ENCODE data around the gene STH.
"Not testable (repeated sequence)": the region's sequence is repeated elsewhere in the genome, so short reads cannot be mapped to it uniquely, and the experiment has no call there.

Gene STH

GRCh38 chr17:45998987-45999899 lies at the start of gene STH:
Gene STH (plus strand): TSS chr17:45999250. CDS start chr17:45999280, 30 bp downstream.
- DNase-seq (ENCODE audit: low read depth): no peak

GRCh38 chr17:45949755-45950320 lies 49.2 kb upstream of the STH start:
- DNase-seq (ENCODE audit: low read depth): no peak

- no peak for DNase-seq (ENCODE audit: low read depth)
Measured at GRCh38 chr17:45950888-45951287, 48.2 kb upstream of the STH start.

- DNase-seq (ENCODE audit: low read depth): no peak
Measured at GRCh38 chr17:45951403-45951802, 47.6 kb upstream of the STH start.

- DNase-seq (ENCODE audit: low read depth): no peak
Measured at GRCh38 chr17:45951941-45952340, 47.1 kb upstream of the STH start.

- DNase-seq (ENCODE audit: low read depth): no peak
Measured at GRCh38 chr17:45952814-45953320, 46.2 kb upstream of the STH start.

GRCh38 chr17:45953561-45953960 lies 45.5 kb upstream of the STH start:
- no peak for DNase-seq (ENCODE audit: low read depth)

GRCh38 chr17:45954914-45955313 lies 44.1 kb upstream of the STH start:
- DNase-seq (ENCODE audit: low read depth): no peak

- no peak for DNase-seq (ENCODE audit: low read depth)
Measured at GRCh38 chr17:45955326-45955725, 43.7 kb upstream of the STH start.

GRCh38 chr17:45956090-45956489 lies 43.0 kb upstream of the STH start:
- no peak for DNase-seq (ENCODE audit: low read depth)

GRCh38 chr17:45956746-45957145 lies 42.3 kb upstream of the STH start:
- DNase-seq (ENCODE audit: low read depth): not testable (repeated sequence)

GRCh38 chr17:45958307-45958706 lies 40.7 kb upstream of the STH start:
- DNase-seq (ENCODE audit: low read depth): no peak

GRCh38 chr17:45958994-45959665 lies 39.9 kb upstream of the STH start:
- DNase-seq (ENCODE audit: low read depth): no peak

- DNase-seq (ENCODE audit: low read depth): no peak
Measured at GRCh38 chr17:45960311-45960710, 38.7 kb upstream of the STH start.

GRCh38 chr17:45961206-45961605 lies 37.8 kb upstream of the STH start:
- DNase-seq (ENCODE audit: low read depth): no peak

- DNase-seq (ENCODE audit: low read depth): no peak
Measured at GRCh38 chr17:45962221-45962972, 36.7 kb upstream of the STH start.

- DNase-seq (ENCODE audit: low read depth): no peak
Measured at GRCh38 chr17:45963283-45963682, 35.8 kb upstream of the STH start.

GRCh38 chr17:45963889-45964288 lies 35.2 kb upstream of the STH start:
- no peak for DNase-seq (ENCODE audit: low read depth)

- DNase-seq (ENCODE audit: low read depth): no peak
Measured at GRCh38 chr17:45964634-45965033, 34.4 kb upstream of the STH start.

- DNase-seq (ENCODE audit: low read depth): no peak
Measured at GRCh38 chr17:45965812-45966211, 33.2 kb upstream of the STH start.

GRCh38 chr17:45966606-45967280 lies 32.3 kb upstream of the STH start:
- DNase-seq (ENCODE audit: low read depth): no peak
